ENCODE data around the gene ZRANB3.
"Not testable (repeated sequence)": the region's sequence is repeated elsewhere in the genome, so short reads cannot be mapped to it uniquely, and the experiment has no call there.

Gene ZRANB3

GRCh38 chr2:135531231-135532197 is 496 bp upstream of the ZRANB3 start, which contains the start of gene R3HDM1:
R3HDM1 (plus strand) TSS chr2:135531484; CDS start chr2:135604846, 73,362 bp downstream.
- Mint-ChIP-seq H3K9me3 (no peaks in the 10 kb centered on the region), H3K27ac (ENCODE audit: low read depth) (no peak within 1 kb of the TSS)

DNA sequence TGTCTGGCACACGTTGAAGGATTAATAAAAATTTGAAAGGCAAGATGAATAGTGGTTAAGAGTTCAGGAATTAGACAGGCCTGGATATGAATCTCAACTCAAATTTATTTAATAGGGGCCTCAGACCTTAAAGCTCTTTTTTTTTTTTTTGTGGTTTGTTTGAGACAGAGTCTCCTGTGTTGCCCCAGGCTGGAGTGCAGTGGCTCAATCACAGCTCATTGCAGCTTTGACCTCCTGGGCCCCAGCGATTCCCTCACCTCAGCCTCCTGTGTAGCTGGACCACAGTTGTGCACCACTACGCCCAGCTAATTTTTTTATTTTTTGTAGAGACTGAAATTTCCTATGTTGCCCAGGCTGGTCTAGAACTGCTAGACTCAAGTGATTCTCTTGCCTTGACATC is 3.0 kb downstream of the ZRANB3 start:
- no peak for ATAC-seq (replicated peaks; ENCODE audit: extremely low read depth, poor library complexity, severe bottlenecking)

More at GRCh38 chr2:135531231-135532197, 496 bp upstream of the ZRANB3 start, which contains the start of gene R3HDM1:
- Mint-ChIP-seq H3K4me3 (no peak within 1 kb of the TSS), H3K4me1 (peaks cover 6% of the 10 kb centered on the region), H3K27me3 (no peaks in the 10 kb centered on the region), H3K36me3 (ENCODE audit: insufficient read depth) (no peaks in the 10 kb centered on the region)
- ATAC-seq (replicated peaks; ENCODE audit: extremely low read depth, poor library complexity, severe bottlenecking) (peak; percentile 85), DNase-seq (ENCODE audit: low spot score in 2 of 2) (peak; percentile 86 to 96)

GRCh38 chr2:135525786-135526185 is 5.2 kb downstream of the ZRANB3 start:
- ATAC-seq (replicated peaks; ENCODE audit: extremely low read depth, poor library complexity, severe bottlenecking) (no peak), DNase-seq (ENCODE audit: low spot score in 2 of 2) (no peak)
- H3K9me3 Mint-ChIP-seq: no peaks in the 10 kb centered on the region
- no peak overlapping the region for H3K27ac Mint-ChIP-seq (ENCODE audit: low read depth)
- no peaks in the 10 kb centered on the region for H3K27me3 Mint-ChIP-seq
- H3K4me1 Mint-ChIP-seq: no peaks in the 10 kb centered on the region
- H3K4me3 Mint-ChIP-seq: no peak overlapping the region
- H3K36me3 Mint-ChIP-seq (ENCODE audit: insufficient read depth): no peaks in the 10 kb centered on the region

More for the DNA sequence above, 3.0 kb downstream of the ZRANB3 start:
- H3K4me1 Mint-ChIP-seq: peaks cover 6% of the 10 kb centered on the region
- no peak for DNase-seq (ENCODE audit: low spot score in 2 of 2)
- H3K27me3 Mint-ChIP-seq: no peaks in the 10 kb centered on the region
- no peak overlapping the region for H3K27ac Mint-ChIP-seq (ENCODE audit: low read depth)
- H3K4me3 Mint-ChIP-seq: no peak overlapping the region
- no peaks in the 10 kb centered on the region for H3K36me3 Mint-ChIP-seq (ENCODE audit: insufficient read depth)
- H3K9me3 Mint-ChIP-seq: no peaks in the 10 kb centered on the region

DNA sequence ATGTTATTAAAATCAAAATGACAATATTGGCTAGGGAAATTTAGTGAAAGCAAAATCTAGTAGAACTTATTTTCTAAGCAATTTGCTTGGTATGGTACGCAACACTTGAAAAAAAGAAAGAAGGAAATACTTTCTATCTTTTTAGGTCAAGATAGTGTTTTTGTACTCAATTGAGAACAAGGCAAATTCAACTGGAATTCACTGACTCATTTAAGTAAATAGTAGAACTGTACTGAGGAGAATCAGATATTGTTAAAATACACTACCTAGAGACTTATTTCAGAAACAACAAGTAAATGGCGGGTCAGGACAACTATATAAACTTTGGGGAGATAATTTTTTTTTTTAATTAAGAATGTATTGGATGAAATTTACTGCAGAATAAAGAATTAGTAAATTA is 18.9 kb downstream of the ZRANB3 start:
- Mint-ChIP-seq H3K4me3 (no peak overlapping the region), H3K27me3 (no peaks in the 10 kb centered on the region), H3K9me3 (no peaks in the 10 kb centered on the region), H3K4me1 (no peaks in the 10 kb centered on the region), H3K36me3 (ENCODE audit: insufficient read depth) (no peaks in the 10 kb centered on the region), H3K27ac (ENCODE audit: low read depth) (no peak overlapping the region)
- DNase-seq (ENCODE audit: low spot score in 2 of 2) (no peak), ATAC-seq (replicated peaks; ENCODE audit: extremely low read depth, poor library complexity, severe bottlenecking) (no peak)

GRCh38 chr2:135510577-135510976 is 20.4 kb downstream of the ZRANB3 start:
- no peaks in the 10 kb centered on the region for H3K9me3 Mint-ChIP-seq
- no peaks in the 10 kb centered on the region for H3K27me3 Mint-ChIP-seq
- no peak for DNase-seq (ENCODE audit: low spot score in 2 of 2)
- no peaks in the 10 kb centered on the region for H3K4me1 Mint-ChIP-seq
- ATAC-seq (replicated peaks; ENCODE audit: extremely low read depth, poor library complexity, severe bottlenecking): no peak
- H3K27ac Mint-ChIP-seq (ENCODE audit: low read depth): no peak overlapping the region
- no peaks in the 10 kb centered on the region for H3K36me3 Mint-ChIP-seq (ENCODE audit: insufficient read depth)
- H3K4me3 Mint-ChIP-seq: no peak overlapping the region

GRCh38 chr2:135504811-135505210 is 26.2 kb downstream of the ZRANB3 start:
- no peak for DNase-seq (ENCODE audit: low spot score in 2 of 2)
- Mint-ChIP-seq H3K27me3 (no peaks in the 10 kb centered on the region), H3K4me3 (no peak overlapping the region), H3K4me1 (no peaks in the 10 kb centered on the region), H3K9me3 (peaks cover 2% of the 10 kb centered on the region), H3K36me3 (ENCODE audit: insufficient read depth) (no peaks in the 10 kb centered on the region), H3K27ac (ENCODE audit: low read depth) (no peak overlapping the region)
- ATAC-seq (replicated peaks; ENCODE audit: extremely low read depth, poor library complexity, severe bottlenecking): no peak

- H3K36me3 Mint-ChIP-seq (ENCODE audit: insufficient read depth); H3K27ac Mint-ChIP-seq (ENCODE audit: low read depth); H3K4me1 Mint-ChIP-seq; DNase-seq (ENCODE audit: low spot score in 2 of 2); ATAC-seq (replicated peaks; ENCODE audit: extremely low read depth, poor library complexity, severe bottlenecking); H3K27me3 Mint-ChIP-seq; H3K4me3 Mint-ChIP-seq: not testable (repeated sequence)
- H3K9me3 Mint-ChIP-seq: peaks cover 22% of the 10 kb centered on the region
These were observed 32.4 kb downstream of the ZRANB3 start for GRCh38 chr2:135498588-135498987.

GRCh38 chr2:135494917-135495316 is 36.1 kb downstream of the ZRANB3 start:
- H3K4me3 Mint-ChIP-seq: no peak overlapping the region
- H3K9me3 Mint-ChIP-seq: peaks cover 21% of the 10 kb centered on the region
- H3K4me1 Mint-ChIP-seq: no peaks in the 10 kb centered on the region
- no peak for DNase-seq (ENCODE audit: low spot score in 2 of 2)
- peaks cover 2% of the 10 kb centered on the region for H3K36me3 Mint-ChIP-seq (ENCODE audit: insufficient read depth)
- H3K27ac Mint-ChIP-seq (ENCODE audit: low read depth): no peak overlapping the region
- ATAC-seq (replicated peaks; ENCODE audit: extremely low read depth, poor library complexity, severe bottlenecking): no peak
- no peaks in the 10 kb centered on the region for H3K27me3 Mint-ChIP-seq

DNA sequence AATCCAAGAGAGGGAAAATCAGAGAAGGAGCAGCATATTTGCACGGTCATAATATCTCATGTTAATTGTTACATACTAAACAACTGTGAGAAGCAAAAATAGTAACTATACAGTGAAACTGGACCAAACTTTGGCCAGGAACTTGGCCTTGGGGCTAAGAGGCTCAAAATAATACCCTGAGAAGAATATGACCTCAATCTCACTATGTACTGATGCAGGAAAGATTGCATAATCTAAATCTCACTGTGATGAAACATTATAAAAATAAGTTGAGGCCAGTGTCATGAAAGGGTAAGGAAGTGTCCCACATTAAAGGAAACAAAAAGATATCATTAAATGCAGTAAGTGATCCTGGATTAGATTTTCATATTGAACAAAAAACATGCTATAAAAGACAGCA is 36.5 kb downstream of the ZRANB3 start:
- no peak overlapping the region for H3K27ac Mint-ChIP-seq (ENCODE audit: low read depth)
- DNase-seq (ENCODE audit: low spot score in 2 of 2) (no peak), ATAC-seq (replicated peaks; ENCODE audit: extremely low read depth, poor library complexity, severe bottlenecking) (no peak)
- H3K4me1 Mint-ChIP-seq: no peaks in the 10 kb centered on the region
- no peaks in the 10 kb centered on the region for H3K27me3 Mint-ChIP-seq
- no peak overlapping the region for H3K4me3 Mint-ChIP-seq
- peaks cover 2% of the 10 kb centered on the region for H3K36me3 Mint-ChIP-seq (ENCODE audit: insufficient read depth)
- H3K9me3 Mint-ChIP-seq: peaks cover 16% of the 10 kb centered on the region

DNA sequence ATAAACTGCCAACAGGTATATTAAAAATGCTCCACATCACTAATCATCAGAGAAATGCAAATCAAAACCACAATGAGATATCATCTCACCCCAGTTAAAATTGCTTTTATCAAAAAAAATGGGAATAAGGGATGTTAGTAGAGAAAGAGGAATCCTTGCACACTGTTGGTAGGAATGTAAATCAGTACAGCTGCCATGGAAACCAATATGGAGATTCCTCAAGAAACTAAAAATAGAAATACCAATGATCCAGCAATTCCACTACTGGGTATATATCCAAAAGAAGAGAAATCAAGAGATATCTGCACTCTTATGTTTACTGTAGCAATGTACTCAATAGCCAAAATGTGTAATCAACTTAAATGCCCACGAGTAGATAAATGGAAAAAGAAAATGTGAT is 40.6 kb downstream of the ZRANB3 start:
- Mint-ChIP-seq H3K9me3 (no peaks in the 10 kb centered on the region), H3K27me3 (no peaks in the 10 kb centered on the region), H3K27ac (ENCODE audit: low read depth) (no peak overlapping the region), H3K36me3 (ENCODE audit: insufficient read depth) (peaks cover 2% of the 10 kb centered on the region), H3K4me3 (no peak overlapping the region), H3K4me1 (peaks cover 5% of the 10 kb centered on the region)
- ATAC-seq (replicated peaks; ENCODE audit: extremely low read depth, poor library complexity, severe bottlenecking): no peak
- DNase-seq (ENCODE audit: low spot score in 2 of 2): no peak

- Mint-ChIP-seq H3K36me3 (ENCODE audit: insufficient read depth) (peaks cover 5% of the 10 kb centered on the region), H3K9me3 (no peaks in the 10 kb centered on the region), H3K4me3 (no peak overlapping the region), H3K4me1 (peaks cover 5% of the 10 kb centered on the region), H3K27ac (ENCODE audit: low read depth) (no peak overlapping the region), H3K27me3 (no peaks in the 10 kb centered on the region)
- no peak for ATAC-seq (replicated peaks; ENCODE audit: extremely low read depth, poor library complexity, severe bottlenecking)
- no peak for DNase-seq (ENCODE audit: low spot score in 2 of 2)
These were observed 45.6 kb downstream of the ZRANB3 start for GRCh38 chr2:135485441-135485840.

- Mint-ChIP-seq H3K9me3 (no peaks in the 10 kb centered on the region), H3K27ac (ENCODE audit: low read depth) (no peak overlapping the region), H3K36me3 (ENCODE audit: insufficient read depth) (no peaks in the 10 kb centered on the region), H3K4me1 (no peaks in the 10 kb centered on the region), H3K27me3 (no peaks in the 10 kb centered on the region), H3K4me3 (no peak overlapping the region)
- ATAC-seq (replicated peaks; ENCODE audit: extremely low read depth, poor library complexity, severe bottlenecking) (no peak), DNase-seq (ENCODE audit: low spot score in 2 of 2) (no peak)
These were observed 55.9 kb downstream of the ZRANB3 start for GRCh38 chr2:135475128-135475527.

DNA sequence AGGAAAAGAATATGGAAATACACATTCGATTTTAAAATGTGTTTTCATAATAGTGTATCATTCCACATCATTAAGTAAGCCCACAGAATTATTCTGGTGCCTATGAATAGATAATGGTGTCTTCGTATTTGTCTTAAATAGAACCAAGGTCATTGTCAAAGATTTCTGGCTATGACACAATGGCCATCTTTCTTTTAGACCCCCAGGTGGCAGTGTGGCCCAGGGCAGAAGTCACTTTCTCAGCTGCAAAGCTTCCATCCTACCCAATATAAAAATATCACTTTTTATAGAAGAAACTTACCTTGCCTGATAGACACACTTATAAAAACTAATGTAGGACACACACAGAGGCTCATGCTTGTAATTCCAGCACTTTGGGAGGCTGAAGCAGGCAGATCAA is 57.5 kb downstream of the ZRANB3 start:
- Mint-ChIP-seq H3K27me3 (no peaks in the 10 kb centered on the region), H3K9me3 (no peaks in the 10 kb centered on the region), H3K4me1 (no peaks in the 10 kb centered on the region), H3K4me3 (no peak overlapping the region), H3K27ac (ENCODE audit: low read depth) (no peak overlapping the region), H3K36me3 (ENCODE audit: insufficient read depth) (no peaks in the 10 kb centered on the region)
- DNase-seq (ENCODE audit: low spot score in 2 of 2) (no peak), ATAC-seq (replicated peaks; ENCODE audit: extremely low read depth, poor library complexity, severe bottlenecking) (no peak)

Measured in central memory CD8-positive, alpha-beta T cell (primary cell).